Pulmonary artery endothelial cell (primary cell): ENCODE measurements around the gene OR51G1. TPM values are rescaled to one million over a fixed set of nuclear protein-coding genes. Genes with fewer than 3 reads are reported as not detected.

ENCODE experiments used
- total RNA-seq: library from RNA; depleted of rRNA; stranded (reverse); fragments of >200 nt; gene quantifications from 2 replicates; pipeline ENCODE4 v1.2.3, GENCODE V29; 2014

Gene OR51G1
- total RNA-seq, 1 donor from 2014 or later: not detected

Other genes starting within 250 kb of the OR51G1 start
- not detected in 2 replicates for gene OR51E2, start 226.5 kb downstream of the OR51G1 start, total RNA-seq
- gene MMP26, start 219.6 kb downstream of the OR51G1 start, total RNA-seq: not detected in 2 replicates
- not detected in 2 replicates for gene OR51F1, start 154.4 kb downstream of the OR51G1 start, total RNA-seq
- not detected in 2 replicates for gene OR52R1, start 120.0 kb downstream of the OR51G1 start, total RNA-seq
- not detected in 2 replicates for gene OR51F2, start 103.0 kb downstream of the OR51G1 start, total RNA-seq
- not detected in 2 replicates for gene OR51S1, start 75.1 kb downstream of the OR51G1 start, total RNA-seq
- not detected in 2 replicates for gene OR51T1, start 42.4 kb downstream of the OR51G1 start, total RNA-seq
- not detected in 2 replicates for gene OR51A7, start 20.6 kb downstream of the OR51G1 start, total RNA-seq
- not detected in 2 replicates for gene OR51G2, start 5.0 kb downstream of the OR51G1 start, total RNA-seq
- gene OR51A4, start 23.3 kb upstream of the OR51G1 start, total RNA-seq: not detected in 2 replicates
- gene OR51A2, start 31.4 kb upstream of the OR51G1 start, total RNA-seq: not detected in 2 replicates
- not detected in 2 replicates for gene OR51L1, start 70.5 kb upstream of the OR51G1 start, total RNA-seq
- not detected in 2 replicates for gene OR52J3, start 122.2 kb upstream of the OR51G1 start, total RNA-seq
- gene OR52E2, start 135.3 kb upstream of the OR51G1 start, total RNA-seq: not detected in 2 replicates
- gene OR52E1, start 145.2 kb upstream of the OR51G1 start, total RNA-seq: not detected in 2 replicates
- not detected in 2 replicates for gene OR52A5, start 214.0 kb upstream of the OR51G1 start, total RNA-seq
- not detected in 2 replicates for gene OR52A1, start 230.4 kb upstream of the OR51G1 start, total RNA-seq